Stimulated activated CD4-positive, alpha-beta T cell treated with anti-CD3 and anti-CD28 coated beads, Interleukin-15, amount 100 ng/mL, for 24 hours (primary cell): Measurements from ENCODE around the gene CACNA1G.

ENCODE experiments used
- DNase-seq: peaks from one replicate; pipeline ENCODE4 v3.0.0-alpha.2; 2020

The CACNA1G gene

DNA sequence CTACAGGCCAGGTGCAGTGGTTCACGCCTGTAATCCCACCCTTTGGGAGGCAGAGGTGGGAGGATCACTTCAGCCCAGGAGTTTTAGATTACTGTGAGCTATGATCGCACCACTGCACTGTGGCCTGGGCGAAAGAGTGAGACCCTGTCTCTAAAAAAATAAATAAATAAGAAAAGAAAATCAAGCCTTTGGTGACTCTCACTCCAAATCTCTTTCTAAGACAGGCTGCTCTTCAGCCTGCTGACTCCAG lies 75.1 kb downstream of the CACNA1G start:
- DNase-seq = no peak

- no peak for DNase-seq
Measured at GRCh38 chr17:50635982-50636803, 75.7 kb downstream of the CACNA1G start.

DNA sequence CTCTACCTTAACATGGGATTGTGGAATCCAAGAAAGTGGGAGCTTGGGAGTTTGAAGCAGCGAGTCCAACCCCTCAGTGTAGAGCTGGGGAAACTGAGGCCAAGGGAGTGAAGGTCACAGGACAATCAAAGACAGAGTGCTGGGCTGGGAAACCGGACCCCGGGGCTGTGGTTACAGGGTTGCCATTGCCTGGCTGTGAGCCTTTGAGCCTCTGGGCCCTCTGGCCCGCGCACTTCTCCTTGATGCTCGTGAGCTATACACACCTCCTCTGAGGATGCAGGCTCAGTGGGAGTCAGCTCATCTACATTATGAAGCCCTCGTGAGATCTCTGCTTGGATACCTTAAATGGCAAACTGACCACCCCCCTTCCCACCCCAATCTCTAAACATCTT lies 76.3 kb downstream of the CACNA1G start:
- DNase-seq = no peak

DNA sequence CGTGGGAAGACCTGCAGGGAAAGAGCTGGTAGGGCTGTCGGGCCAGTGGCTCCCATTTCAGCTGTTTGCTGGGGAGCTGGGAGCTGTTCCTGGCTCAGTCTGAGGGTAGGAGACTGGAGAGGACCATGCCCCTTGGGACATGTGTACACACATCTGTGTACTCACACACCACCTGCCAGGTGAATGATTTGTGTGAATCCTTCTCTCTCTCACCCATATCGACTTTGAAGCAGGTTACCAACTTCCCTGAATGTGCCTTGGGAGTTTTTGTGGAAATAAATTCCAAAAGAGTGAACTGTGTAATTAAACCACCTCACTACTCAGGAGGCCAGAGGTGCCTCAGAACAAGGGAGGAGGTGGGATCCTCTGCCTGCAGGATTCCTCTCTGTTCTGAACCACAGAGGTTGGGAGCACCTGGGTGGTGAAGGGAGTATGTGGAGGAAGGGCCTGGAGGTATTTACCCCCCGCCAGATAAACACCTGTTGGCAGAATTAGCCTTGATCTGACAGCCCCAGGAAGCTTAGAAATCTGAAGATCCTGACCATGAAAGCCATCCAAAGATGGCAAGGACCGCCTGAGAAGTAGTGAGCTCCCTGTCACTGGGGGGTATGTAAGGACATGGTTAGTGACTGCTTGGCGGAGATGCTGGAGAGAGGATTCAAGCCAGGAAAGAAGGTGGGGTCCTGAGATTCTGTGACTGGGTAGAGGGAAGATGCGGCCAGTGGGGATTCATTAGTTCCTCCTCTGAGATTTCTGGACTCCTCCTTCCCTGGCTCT lies 77.5 kb downstream of the CACNA1G start:
- no peak for DNase-seq

DNA sequence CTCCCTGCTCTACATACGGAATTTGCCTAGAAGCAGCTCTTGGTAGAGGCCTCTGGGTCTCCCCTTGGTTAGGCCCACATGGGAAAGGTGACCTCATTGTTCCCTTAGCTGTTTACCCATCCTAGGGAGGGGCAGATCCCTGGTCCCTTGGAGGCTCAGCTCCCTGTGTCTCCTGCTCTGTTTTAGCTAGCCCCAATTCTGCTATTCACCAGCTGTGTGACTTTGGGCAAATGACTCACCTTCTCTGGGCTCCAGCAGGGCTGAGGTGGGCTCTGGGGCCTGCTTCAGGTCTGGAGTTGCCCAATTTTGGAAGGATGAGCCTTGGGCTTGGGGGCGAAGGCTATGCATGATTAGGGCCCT lies 78.1 kb downstream of the CACNA1G start:
- no peak for DNase-seq

- DNase-seq = no peak
Measured at GRCh38 chr17:50638966-50639713, 78.6 kb downstream of the CACNA1G start.

DNA sequence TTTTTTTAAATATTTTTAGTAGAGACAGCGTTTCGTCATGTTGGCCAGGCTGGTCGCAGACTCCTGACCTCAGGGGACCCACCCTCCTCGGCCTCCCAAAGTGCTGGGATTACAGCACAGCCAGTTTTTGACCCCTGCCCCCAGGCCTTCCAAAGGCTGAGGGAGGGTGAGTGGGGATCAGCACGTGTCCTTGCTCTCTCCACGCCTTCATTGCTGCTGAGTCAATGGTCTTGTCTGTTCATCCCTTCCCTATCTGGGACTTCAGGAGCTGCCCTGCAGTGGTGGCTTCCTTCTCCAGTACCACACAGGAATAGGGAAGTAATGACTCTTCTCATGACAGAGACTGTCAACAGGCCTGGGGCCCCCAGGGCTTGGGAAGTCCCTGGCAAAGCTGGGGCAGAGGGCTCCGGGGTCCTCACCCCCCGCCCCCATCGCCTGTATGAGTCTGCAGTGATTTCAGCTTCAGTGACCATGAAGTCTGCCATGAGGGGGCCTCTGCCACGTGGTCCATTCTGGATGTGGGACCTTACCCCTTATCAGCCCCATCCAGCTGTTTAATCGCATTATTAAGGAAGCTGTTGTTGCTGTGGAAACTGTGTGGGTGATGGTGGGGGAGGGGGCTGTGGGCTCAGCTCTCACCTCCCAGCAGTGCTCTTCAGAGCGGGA lies 80.3 kb downstream of the CACNA1G start:
- DNase-seq = no peak

GRCh38 chr17:50641357-50641756 lies 80.8 kb downstream of the CACNA1G start:
- DNase-seq = no peak

DNA sequence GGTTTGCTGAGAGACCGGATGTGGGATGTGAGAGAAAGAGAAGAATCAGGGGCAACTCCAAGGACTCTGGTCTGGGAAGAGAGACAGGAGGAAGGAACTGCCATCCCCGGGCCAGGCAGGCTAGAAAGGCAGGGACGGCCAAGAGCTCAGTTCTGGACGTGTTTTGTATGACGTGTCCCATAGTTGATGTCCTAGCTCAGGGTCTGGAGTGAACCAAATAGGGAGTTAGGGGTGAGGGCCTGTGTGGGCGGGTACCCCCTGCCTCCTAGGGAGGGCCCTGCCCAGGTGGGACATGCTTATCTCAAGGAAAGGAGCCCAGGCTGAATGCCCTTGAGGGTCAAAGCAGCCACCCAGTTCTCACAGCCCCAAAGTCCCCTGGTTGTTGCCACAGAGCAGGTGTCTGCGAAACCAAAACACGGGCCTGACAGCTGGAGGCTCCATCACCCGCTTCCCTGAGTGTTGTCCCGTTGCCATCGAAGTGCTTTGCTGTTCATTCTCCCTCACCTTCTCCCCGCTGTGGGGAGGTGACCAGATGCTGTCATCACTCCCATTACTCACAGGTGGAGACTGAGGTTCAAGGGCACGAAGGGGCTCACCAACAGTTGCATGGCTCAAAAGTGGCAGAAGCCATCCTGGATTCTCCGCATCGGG lies 81.7 kb downstream of the CACNA1G start:
- DNase-seq = no peak

DNA sequence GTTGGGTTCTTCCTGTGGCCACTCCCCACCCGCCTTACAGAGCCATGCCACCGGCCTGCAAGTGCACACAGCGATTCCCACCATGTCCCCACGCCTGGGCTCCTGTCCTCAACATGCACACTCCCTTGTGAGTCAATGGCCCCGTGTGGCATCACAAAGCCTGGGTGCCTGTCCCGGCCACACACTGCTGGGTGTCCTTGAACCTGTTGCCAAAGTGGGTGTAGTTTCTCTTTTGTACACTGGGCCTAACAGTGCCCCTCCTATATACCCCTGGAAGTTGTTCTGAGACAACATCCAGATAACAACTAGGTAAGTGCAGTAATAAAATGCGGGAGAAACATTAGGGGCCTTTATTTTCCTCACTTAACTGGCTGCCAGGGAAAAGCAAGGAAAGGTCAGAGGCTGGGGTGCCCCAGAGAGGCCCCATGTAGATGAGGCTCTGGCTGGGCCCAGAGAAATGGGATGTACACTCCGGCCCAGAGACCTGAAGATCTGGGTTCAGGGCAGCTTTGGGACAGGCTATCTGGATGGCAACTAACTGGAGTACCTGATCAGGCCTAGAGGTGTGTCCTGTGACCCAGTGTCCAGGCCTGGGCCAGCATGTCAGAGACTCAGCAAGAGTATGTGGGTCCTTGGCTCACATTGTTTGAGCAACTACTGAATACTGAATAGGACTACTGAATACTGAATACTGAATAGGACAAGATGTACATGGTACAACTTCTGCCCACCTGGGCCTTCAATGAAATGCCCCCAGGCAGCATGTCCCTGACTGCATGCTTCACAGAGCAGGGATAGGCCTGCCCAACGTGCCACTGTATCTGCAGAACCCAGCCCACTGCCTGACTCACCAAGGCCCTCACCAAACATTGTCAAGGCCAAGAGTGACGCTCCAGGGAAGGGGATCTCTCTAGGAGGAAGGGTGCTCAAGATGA lies 82.5 kb downstream of the CACNA1G start:
- no peak for DNase-seq

- no peak for DNase-seq
Measured at GRCh38 chr17:50645748-50646682, 85.5 kb downstream of the CACNA1G start.

GRCh38 chr17:50647187-50647586 lies 86.7 kb downstream of the CACNA1G start:
- DNase-seq = no peak

- no peak for DNase-seq
Measured at GRCh38 chr17:50649042-50649908, 88.8 kb downstream of the CACNA1G start.

- DNase-seq = no peak
Measured at GRCh38 chr17:50651661-50652060, 91.1 kb downstream of the CACNA1G start.

- DNase-seq = no peak
Measured at GRCh38 chr17:50653738-50654137, 93.2 kb downstream of the CACNA1G start.

GRCh38 chr17:50656509-50656908 lies 96.0 kb downstream of the CACNA1G start:
- no peak for DNase-seq

DNA sequence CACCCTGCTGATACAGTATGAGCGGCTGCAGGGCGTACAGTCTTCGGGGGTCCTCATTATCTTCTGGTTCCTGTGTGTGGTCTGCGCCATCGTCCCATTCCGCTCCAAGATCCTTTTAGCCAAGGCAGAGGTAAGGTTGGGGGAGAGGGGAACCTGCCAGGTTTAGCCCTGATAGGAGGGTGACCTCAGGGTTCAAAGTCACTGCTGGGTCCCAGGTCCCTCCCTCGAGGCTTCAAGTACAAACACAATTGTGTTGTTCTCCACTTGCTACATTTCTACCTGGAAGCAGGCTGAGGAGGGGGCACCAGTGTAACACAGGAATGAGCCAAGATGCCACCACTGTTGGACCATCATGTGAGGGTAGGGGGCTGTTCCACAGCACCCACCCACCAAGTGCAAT lies 96.5 kb downstream of the CACNA1G start:
- DNase-seq = no peak

DNA sequence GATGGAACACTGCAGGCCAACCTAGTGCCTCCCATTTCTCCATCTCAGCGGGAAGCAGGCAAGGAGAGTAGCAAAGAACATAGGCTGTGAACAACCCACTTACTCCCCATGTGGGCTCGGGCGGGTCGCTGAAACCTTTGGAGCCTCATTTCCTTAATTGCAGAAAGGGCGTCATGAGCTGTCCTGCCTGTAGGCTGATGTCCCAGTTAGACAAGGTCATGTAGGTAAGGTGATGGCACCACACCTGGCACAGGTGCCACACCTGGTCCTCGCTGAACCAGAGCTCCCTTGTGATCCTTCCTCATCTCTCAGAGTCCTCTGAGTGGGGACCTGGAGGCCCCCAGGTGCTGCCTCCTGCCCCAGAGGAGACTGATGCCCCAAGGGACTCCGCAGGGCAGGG lies 97.1 kb downstream of the CACNA1G start:
- no peak for DNase-seq

- no peak for DNase-seq
Measured at GRCh38 chr17:50658616-50659015, 98.1 kb downstream of the CACNA1G start.

DNA sequence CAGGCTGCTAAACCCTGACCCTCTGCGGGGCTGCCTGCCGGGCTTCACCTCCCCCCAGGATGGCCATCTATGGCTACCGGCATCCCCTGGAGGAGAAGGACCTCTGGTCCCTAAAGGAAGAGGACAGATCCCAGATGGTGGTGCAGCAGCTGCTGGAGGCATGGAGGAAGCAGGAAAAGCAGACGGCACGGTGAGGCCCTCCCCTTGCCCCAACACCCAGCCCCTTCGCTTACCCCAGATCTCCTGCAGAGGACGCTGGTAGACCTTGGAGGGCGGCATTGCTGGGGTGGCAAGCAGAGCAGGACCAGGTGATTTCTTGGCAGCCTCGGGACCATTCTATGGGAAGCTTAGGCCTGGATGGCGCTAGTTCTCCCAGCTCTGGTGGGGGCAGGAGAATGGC lies 98.7 kb downstream of the CACNA1G start:
- no peak for DNase-seq
